ENCODE results near the gene MKNK2. TPM values are rescaled to one million over a fixed set of nuclear protein-coding genes. Genes with fewer than 3 reads are reported as not detected.

MKNK2 gene
- total RNA-seq, 2 donors from 2014 or later: 120 to 123 TPM

GRCh38 chr19:2062770-2063169, 11.7 kb upstream of the MKNK2 start:
- Histone ChIP-seq H3K4me1 (ENCODE audit: control insufficient read depth, insufficient read depth, low read length) (peaks cover 5% of the 10 kb centered on the region), H3K27ac (ENCODE audit: low read depth, low read length) (no peak overlapping the region), H3K9me3 (ENCODE audit: control insufficient read depth, low read length) (no peaks in the 10 kb centered on the region), H3K27me3 (ENCODE audit: control insufficient read depth, insufficient read depth, low read length, poor library complexity, severe bottlenecking) (no peaks in the 10 kb centered on the region), H3K4me3 (ENCODE audit: low read length) (no peak overlapping the region), H3K9ac (ENCODE audit: extremely low read depth, low read length, poor library complexity, severe bottlenecking) (no peak overlapping the region), H3K36me3 (ENCODE audit: control insufficient read depth, insufficient read depth, low read length) (no peaks in the 10 kb centered on the region)
- TF ChIP-seq, protein P1, sequence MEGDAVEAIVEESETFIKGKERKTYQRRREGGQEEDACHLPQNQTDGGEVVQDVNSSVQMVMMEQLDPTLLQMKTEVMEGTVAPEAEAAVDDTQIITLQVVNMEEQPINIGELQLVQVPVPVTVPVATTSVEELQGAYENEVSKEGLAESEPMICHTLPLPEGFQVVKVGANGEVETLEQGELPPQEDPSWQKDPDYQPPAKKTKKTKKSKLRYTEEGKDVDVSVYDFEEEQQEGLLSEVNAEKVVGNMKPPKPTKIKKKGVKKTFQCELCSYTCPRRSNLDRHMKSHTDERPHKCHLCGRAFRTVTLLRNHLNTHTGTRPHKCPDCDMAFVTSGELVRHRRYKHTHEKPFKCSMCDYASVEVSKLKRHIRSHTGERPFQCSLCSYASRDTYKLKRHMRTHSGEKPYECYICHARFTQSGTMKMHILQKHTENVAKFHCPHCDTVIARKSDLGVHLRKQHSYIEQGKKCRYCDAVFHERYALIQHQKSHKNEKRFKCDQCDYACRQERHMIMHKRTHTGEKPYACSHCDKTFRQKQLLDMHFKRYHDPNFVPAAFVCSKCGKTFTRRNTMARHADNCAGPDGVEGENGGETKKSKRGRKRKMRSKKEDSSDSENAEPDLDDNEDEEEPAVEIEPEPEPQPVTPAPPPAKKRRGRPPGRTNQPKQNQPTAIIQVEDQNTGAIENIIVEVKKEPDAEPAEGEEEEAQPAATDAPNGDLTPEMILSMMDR (conservative IDR thresholded peaks at IDR 0.05): no peak
- peaks cover 15% of the 10 kb centered on the region for H3K4me1 Mint-ChIP-seq
- no peaks in the 10 kb centered on the region for H3K27me3 Mint-ChIP-seq (ENCODE audit: insufficient read depth)
- peak overlapping the region; percentile 97 for H3K27ac Mint-ChIP-seq
- no peak for DNase-seq
- WGBS, 2 experiments (ENCODE audit: insufficient coverage in 1 of 2, insufficient read length in 1 of 2): 96 to 97% methylated on average over 8 of the region's 9 CpGs
- H3K36me3 Mint-ChIP-seq (ENCODE audit: low read depth): no peaks in the 10 kb centered on the region
- no peaks in the 10 kb centered on the region for H3K9me3 Mint-ChIP-seq
- peak overlapping the region; percentile 72 for H3K4me3 Mint-ChIP-seq

DNA sequence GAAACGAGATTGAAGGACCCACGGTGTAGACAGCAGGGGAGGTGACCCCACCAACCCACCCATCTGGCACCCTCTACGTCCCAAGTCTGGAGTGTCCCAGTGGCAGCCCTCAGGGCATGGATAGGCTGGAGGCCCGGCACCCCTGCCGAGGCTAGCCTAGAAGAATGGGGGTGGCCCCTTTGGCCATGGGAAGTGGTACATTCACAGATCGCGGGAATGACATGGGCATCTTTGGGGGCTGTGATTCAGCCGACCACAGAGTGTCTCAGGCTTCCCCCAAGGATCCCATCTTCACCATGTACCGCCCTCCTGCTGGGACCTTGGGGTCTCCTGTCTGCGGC, 11.3 kb upstream of the MKNK2 start:
- Mint-ChIP-seq H3K27me3 (ENCODE audit: insufficient read depth) (no peaks in the 10 kb centered on the region), H3K4me3 (peak overlapping the region; percentile 72), H3K4me1 (peaks cover 15% of the 10 kb centered on the region), H3K36me3 (ENCODE audit: low read depth) (no peaks in the 10 kb centered on the region), H3K9me3 (no peaks in the 10 kb centered on the region), H3K27ac (peak overlapping the region; percentile 97)
- DNase-seq: no peak
- Histone ChIP-seq H3K36me3 (ENCODE audit: control insufficient read depth, insufficient read depth, low read length) (no peaks in the 10 kb centered on the region), H3K9ac (ENCODE audit: extremely low read depth, low read length, poor library complexity, severe bottlenecking) (no peak overlapping the region), H3K4me3 (ENCODE audit: low read length) (peak overlapping the region; percentile 90), H3K27ac (ENCODE audit: low read depth, low read length) (peak overlapping the region; percentile 80), H3K27me3 (ENCODE audit: control insufficient read depth, insufficient read depth, low read length, poor library complexity, severe bottlenecking) (no peaks in the 10 kb centered on the region), H3K9me3 (ENCODE audit: control insufficient read depth, low read length) (no peaks in the 10 kb centered on the region), H3K4me1 (ENCODE audit: control insufficient read depth, insufficient read depth, low read length) (peaks cover 5% of the 10 kb centered on the region)
- WGBS, 2 experiments (ENCODE audit: insufficient coverage in 1 of 2, insufficient read length in 1 of 2): 87 to 93% methylated on average over 3 to 10 of the region's 10 CpGs
- TF ChIP-seq, protein P1 (conservative IDR thresholded peaks at IDR 0.05): no peak

DNA sequence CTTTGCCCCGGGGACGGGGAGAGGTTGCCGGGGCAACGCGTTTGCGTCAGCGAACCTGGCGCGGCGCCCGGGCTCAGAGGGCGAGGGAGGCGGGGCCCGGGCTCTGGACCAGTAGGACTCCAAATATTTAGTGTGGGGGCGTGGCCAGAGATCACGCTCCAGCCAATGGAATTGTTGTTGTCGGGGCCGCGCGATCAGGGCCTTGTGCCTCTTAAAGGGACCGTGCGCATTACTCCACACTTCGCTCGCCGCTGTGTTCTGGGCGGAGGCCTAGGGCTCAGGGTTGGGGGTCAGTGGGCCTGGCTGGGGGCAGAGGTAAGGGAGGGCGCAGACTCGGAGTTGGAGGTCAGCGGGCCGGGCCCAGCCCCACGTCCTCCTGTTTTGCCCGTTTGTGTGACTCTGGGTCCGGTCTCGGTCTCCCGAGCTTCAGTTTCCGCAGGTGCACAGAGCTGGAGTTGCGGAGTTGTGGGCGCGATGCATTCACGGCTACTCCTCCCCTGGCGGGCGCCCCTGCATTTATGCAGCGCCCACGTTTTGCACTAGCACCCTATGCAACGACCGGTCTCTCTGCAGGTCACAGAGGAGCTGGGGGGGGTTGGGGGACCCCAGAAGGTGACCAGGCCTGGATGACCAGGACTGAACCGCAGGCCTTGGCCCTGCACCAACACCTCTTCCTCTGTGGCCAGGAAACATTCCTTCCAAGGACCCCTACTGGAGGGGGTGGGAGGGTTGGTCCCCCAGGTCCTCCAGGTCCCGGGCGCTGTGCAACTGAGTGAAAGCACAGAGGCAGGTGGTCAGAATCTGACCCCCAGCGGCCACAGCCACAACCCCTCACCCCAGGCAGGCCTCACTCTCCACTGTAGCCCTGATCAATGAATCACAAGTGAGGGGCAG, 10.7 kb upstream of the MKNK2 start:
- peak overlapping the region; percentile 95 for H3K27ac ChIP-seq (ENCODE audit: low read depth, low read length)
- H3K36me3 ChIP-seq (ENCODE audit: control insufficient read depth, insufficient read depth, low read length): no peaks in the 10 kb centered on the region
- WGBS, 2 experiments (ENCODE audit: insufficient coverage in 1 of 2, insufficient read length in 1 of 2): 4 to 11% methylated on average over 30 to 50 of the region's 50 CpGs
- H3K9ac ChIP-seq (ENCODE audit: extremely low read depth, low read length, poor library complexity, severe bottlenecking): peak overlapping the region; percentile 76
- no peaks in the 10 kb centered on the region for H3K9me3 ChIP-seq (ENCODE audit: control insufficient read depth, low read length)
- TF ChIP-seq, protein P1 (conservative IDR thresholded peaks at IDR 0.05): peak; percentile 14
- Mint-ChIP-seq H3K27ac (peak overlapping the region; percentile 97), H3K4me3 (peak overlapping the region; percentile 72), H3K27me3 (ENCODE audit: insufficient read depth) (no peaks in the 10 kb centered on the region), H3K9me3 (no peaks in the 10 kb centered on the region), H3K36me3 (ENCODE audit: low read depth) (no peaks in the 10 kb centered on the region), H3K4me1 (peaks cover 15% of the 10 kb centered on the region)
- DNase-seq: peak; percentile 99
- H3K4me1 ChIP-seq (ENCODE audit: control insufficient read depth, insufficient read depth, low read length): peaks cover 5% of the 10 kb centered on the region
- peak overlapping the region; percentile 90 for H3K4me3 ChIP-seq (ENCODE audit: low read length)
- no peaks in the 10 kb centered on the region for H3K27me3 ChIP-seq (ENCODE audit: control insufficient read depth, insufficient read depth, low read length, poor library complexity, severe bottlenecking)

All from endodermal cell (in vitro differentiated cells).